Activated T-cell treated with anti-CD3 and anti-CD28 coated beads for 1 hour (primary cell): ENCODE results near the gene EPS8.
"Not testable (repeated sequence)": the region's sequence is repeated elsewhere in the genome, so short reads cannot be mapped to it uniquely, and the experiment has no call there.

ENCODE experiments used
- DNase-seq: peaks from one replicate; pipeline ENCODE4 v3.0.0-alpha.2; 2020; ENCODE audit warnings: low read depth

EPS8 gene

DNA sequence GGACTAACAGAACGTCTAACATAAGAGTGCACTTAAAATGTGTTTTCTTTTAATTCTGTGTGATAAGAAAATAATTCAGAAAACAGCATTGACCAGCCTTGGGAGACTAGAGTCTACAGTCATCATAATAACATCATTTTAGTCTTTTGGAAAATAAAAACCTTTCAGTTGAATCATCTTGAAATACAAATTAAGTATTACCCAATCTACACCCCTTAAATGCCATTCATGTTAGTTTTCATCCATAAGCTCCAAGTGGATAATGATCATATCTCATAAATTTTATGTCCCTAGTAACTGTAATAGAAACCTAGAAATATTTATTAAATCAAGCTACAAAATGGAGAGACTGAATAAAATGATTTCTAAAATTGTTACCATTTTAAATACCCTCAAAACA is 32.4 kb downstream of the EPS8 start:
- DNase-seq = no peak

DNA sequence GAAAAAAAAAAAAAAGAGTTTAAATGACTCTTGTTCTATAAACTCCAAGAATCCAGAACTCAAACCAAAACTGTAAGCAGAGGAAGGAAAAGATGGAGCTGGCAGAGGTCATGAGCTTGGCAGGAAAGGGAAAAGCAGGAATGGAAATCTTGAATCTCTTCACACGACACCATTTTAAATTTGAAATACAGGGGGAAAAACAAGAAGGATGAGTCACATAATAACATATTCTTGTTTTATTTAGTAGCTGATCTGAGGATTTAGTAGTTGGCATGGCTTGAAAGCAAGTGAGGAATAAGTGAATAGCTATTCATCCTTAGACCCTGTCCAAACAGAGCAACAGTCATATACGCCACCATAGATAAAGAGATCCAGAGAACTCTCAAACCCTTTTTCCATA is 35.0 kb downstream of the EPS8 start:
- DNase-seq = no peak

DNA sequence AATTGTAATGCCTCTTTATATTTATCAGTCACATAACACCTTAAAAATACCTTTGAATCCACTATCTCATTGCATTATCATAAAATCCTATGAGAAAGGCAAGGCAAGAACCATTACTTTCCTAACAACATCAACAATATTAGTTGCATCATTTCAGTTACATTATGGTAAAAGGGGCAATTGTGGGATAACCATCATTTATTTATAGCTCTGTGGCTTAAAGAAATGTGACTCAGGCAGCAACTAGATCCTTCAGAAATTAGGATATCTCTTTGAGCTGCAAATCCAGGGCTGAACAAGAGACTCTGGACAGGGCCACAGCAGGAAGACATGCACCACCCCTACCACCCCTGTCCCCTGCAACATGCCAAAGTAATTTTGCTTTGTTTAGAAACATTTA is 36.4 kb downstream of the EPS8 start:
- no peak for DNase-seq

DNA sequence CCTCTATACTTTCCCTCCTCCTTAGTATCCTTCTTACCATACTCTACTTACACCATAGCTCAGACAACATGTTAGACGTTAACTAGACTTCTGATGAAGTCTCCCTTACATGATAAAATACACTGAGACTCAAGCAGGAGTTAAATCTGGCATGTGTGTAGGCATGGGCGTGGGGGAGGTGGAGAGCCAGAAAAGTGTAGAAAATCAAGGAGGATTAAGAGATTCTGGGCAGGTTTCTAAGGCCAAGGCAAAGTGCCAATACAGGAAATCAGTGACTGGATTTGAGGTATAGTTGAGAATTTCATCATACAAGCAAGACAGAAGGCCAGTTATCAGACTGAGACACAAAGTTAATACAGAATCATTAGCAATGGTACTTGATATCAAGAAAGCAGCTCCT is 37.4 kb downstream of the EPS8 start:
- no peak for DNase-seq

DNA sequence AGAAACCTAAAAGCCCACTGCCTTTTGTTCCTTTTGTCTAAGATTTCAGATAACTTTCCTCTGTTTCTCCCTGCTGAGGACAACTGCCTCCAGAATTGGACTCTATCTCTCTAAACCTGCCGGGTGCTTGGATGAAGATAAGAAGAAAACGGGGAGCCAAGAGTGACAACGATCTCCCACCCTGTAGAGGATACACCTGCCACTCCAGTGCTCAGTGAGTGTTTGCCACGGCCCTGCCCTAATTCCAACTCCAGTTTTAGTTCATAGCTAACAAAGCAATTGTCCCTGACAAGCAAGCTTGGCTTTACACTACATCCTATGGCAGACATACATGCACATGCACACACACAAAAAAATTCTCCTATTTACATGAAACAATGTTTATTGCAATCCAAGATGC is 39.3 kb downstream of the EPS8 start:
- DNase-seq = no peak

DNA sequence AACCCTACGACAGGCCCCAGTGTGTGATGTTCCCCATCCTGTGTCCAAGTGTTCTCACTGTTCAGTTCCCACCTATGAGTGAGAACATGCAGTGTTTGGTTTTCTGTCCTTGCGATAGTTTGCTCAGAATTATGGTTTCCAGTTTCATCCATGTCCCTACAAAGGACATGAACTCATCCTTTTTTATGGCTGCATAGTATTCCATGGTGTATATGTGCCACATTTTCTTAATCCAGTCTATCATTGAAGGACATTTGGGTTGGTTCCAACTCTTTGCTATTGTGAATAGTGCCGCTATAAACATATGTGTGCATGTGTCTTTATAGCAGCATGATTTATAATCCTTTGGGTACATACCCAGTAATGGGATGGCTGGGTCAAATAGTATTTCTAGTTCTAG is 47.3 kb downstream of the EPS8 start:
- not testable (repeated sequence) for DNase-seq

DNA sequence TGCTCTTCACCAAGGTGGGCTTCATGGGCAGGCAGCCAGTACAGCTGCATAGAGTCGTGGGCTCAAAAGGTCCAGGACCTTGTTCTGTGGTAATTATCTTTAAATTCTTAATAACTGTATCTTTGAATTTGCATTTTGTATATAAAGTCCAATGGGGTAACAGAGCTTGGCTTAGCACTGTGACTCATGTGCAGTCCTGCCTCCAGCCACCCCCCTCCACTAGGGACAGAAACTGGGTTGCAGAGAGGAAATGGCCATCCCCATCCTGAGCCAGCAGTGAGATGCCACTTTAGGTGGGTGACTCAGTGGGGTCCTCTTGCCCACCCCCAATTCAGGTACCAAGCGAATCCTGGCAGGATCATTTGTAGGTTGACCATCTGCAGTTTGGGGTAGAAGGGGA is 48.1 kb downstream of the EPS8 start:
- DNase-seq = no peak

DNA sequence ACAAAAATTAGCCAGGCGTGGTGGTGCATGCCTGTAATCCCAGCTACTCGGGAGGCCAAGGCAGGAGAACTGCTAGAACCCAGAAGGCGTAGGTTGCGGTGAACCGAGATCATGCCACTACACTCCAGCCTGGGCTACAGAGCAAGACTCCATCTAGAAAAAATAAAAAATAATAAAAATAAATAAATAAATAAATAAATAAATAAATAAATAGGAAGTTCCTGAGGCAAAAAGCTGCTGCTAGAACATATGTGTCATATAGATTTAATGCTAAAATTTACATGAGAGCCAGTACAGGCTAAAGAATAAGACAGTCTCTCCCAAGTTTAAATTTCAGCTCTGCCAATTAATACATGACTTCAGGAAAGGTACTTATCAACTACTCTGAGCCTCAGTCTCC is 48.8 kb downstream of the EPS8 start:
- DNase-seq = not testable (repeated sequence)

DNA sequence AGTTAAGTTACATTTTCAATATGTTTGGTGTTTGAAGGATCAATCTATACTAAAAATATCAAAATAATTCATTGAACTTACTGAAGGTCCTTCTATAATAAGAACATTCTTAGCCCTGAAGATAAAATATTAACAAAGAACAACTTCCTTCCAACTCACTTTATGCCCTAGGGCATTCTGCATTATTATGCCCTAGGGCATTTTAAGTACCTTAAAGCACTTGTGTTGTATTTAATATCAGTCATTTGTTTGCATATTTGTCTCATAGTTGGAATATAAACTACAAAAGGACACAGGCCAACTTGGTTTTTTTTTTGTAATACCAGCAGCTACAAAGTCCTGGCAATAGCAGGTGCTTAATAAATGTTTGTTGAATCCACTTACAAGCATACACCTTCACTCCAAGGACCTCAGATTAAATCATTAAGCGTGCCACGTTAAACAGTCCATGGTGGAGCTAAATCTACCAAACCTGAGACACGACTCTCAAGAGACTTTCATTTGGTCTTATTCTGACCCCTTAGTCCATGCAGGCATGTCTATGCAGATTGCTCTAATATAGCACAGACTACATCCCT is 50.7 kb downstream of the EPS8 start:
- no peak for DNase-seq

DNA sequence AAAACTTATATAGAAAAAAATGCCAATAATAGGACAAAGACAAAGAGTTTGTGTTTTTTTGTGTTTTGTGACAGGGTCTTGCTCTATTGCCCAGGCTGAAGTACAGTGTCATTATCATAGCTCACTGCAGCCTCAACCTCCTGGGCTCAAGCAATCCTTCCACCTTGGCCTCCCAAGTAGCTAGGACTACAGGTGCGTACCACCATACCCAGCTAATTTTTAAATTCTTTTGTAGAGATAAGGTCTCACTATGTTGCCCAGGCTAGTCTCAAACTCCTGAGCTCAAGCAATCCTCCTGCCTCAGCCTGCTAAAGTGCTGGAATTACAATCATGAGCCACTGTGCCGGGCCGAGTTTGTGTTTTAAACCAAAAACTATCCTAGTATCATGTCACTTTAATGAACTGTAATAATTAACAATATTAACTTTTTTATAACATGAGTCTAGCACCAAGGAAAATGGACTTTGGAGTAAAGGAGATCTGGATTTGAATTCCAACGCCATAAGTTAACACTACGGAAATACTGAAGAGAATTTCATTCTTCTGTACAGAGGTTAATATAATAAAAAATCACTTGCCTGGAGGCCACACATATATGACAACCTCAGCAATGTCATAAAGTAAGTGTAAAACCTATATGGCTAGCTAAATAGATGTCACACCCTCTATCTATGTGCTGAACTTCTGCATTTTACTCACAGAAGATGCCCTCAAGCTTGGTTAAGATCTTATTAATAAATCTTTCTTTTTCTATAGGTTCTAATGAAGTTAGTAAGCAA is 53.2 kb downstream of the EPS8 start:
- no peak for DNase-seq

DNA sequence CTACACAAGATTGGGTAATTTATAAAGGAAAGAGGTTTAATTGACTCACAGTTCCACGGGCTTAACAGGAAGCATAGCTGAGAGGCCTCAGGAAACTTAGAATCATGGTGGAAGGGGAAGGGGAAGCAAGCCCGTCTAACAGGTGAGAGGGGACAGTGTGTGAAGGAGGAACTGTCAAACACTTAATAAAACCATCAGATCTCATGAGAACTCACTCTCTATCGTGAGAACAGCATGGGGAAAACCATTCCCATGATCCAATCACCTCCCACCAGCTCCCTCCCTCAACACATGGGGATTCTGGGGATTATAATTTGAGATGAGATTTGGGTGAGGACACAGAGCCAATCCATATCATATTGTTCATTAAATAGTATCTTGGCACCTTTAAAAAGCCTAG is 56.1 kb downstream of the EPS8 start:
- DNase-seq = no peak

DNA sequence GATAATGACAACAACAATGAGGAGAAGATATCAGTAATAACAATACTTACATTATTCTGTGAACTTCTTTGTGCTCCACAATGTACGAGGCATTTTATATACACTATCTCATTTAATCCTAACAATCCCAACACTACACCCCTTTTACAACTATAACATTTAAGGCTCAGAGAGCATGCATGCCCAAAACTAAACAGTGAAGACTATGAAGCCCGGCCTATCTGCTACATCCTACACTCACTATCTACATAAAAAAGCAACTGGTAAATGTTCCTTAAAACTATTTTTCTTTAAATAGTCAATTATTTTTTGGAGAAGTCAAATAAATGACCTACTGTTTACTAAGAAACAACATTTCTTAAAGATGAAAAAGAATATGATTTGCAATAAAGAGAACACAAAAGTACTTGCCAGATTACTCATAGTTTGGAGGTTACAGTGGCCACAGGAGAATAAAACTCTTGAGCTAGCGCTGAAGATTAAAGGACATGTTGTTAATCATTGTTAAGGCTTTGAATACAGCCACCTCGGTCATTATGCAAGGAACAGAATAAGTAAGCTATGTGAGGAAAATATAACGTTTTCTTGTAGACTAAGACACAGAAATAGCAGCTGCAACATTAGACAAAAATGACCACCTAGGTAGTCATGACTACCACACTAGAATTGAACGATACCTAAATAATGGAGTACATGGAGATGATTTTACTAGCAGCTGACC is 56.7 kb downstream of the EPS8 start:
- DNase-seq = no peak

DNA sequence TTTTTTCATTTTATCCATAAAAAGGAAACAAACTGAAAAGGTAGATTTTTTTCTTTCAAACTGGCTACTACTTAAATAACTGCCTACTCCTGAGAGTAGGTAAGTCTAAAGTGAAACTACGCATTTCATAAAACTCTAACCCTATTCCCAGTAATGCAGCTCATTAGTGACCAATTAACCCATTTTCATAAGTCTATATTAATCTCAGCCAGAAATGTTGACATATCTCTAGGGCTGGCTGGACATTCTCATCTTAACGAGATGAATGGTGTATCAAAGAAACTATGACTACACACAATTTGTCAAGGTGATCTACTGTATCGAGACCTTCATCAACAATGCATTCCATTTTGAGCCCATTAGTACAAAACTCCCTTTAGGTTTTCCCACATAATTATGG is 57.2 kb downstream of the EPS8 start:
- DNase-seq = no peak

DNA sequence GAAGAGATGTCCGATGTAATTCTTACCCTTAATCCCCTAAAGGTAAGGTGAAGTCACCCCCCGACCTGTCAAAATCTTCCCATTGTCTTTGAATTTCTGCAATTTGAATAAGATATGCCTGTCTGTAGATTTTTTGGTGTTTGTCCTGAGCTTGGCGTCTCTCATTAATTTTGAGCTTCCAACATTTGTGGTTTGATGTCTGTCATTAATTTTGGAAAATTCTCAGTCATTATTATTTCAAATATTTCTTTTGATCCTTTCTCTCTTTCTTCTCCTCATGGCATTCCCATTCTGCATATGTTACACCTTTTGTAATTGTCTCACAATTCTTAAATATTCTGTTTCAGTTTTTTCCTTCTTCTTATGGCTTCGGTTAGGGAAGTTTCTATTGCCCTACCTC is 60.1 kb downstream of the EPS8 start:
- DNase-seq = no peak

DNA sequence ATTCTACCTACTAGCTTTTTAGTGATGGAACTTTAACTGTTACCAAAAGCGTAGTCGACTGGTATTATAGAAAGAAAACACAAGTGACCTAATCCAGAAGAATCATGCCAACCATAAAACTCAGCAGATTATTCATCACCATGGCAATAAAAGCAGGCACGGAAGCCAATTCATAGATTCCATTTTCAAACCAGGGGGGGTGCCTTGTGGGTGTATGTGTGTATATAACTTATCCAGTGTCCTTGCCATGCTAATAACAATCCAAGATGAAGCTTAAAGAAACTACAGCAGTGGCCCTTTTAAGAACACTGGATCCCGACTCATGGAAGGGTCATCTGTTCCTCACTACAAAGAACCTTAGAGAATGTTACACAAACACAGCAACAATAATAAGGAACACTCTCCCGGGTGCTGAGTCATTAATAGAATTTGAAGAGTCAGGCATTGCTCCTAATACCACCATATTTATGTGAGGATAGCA is 61.0 kb downstream of the EPS8 start:
- no peak for DNase-seq

DNA sequence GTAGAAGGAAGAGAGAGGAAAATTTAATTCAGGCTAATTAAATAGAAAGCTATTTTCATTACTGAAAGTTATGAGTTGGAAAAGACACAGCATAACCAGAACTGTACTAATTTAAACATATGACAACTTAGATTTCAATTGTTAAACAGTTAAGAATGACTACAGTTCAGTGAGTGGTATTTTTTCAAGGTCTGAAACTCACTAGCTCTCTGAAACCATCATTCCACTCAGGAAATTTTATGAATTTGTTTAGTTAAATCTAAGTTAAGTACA is 62.4 kb downstream of the EPS8 start:
- DNase-seq = no peak

DNA sequence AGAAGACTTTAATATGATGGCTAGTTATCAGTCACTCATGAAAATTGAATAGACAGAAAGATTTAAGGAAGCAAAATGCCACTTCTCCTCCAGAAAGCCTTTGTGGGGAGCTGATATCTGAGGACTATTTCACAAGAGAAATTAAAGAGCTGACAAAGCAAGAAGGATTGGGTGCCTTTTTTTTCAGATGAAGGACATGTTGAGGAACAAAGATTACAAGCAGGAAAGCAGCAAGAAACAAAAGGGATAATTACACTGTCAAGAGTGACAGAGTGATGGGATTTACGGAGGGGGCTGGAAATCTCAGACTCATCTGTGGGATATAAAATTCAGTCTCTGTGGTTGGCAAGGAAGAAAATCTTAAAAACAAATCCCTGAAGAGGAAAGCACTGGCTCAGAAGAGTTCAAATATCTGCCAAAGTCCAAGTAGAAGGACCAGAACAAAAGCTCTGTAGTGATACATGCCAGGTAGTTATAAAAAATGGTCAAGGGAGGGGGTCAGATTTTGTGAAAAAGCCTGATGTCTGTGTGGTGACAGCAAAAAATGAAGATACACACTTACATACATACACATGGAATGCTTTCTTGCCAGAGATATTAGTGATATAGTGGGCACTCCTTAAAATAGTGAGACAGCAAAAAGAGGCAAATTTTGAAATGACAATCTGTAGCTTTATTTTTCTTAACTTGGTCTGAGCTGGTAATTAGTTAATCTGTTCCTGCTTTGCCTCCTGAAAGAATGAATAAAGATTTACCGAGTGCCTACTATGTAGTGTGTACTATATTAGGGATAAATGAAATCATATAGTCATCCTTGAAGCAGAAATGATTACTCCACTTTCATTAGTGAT is 62.9 kb downstream of the EPS8 start:
- no peak for DNase-seq

DNA sequence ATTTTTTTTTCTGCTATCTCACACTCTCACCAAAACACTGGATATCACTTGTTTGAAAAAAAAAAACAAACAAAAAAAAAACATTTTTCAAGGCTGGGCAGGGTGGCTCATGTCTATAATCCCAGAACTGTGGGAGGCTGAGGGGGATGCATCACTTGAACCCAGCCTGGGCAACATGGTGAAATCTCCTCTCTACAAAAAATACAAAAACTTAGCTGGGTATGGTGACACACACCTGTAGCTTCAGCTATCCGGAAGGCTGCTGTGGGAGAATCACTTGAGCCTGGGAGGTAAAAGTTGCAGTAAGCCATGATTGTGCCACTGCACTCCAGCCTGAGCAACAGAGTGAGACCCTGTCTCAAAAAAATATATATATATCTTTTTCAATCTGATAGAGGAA is 66.2 kb downstream of the EPS8 start:
- DNase-seq = no peak

DNA sequence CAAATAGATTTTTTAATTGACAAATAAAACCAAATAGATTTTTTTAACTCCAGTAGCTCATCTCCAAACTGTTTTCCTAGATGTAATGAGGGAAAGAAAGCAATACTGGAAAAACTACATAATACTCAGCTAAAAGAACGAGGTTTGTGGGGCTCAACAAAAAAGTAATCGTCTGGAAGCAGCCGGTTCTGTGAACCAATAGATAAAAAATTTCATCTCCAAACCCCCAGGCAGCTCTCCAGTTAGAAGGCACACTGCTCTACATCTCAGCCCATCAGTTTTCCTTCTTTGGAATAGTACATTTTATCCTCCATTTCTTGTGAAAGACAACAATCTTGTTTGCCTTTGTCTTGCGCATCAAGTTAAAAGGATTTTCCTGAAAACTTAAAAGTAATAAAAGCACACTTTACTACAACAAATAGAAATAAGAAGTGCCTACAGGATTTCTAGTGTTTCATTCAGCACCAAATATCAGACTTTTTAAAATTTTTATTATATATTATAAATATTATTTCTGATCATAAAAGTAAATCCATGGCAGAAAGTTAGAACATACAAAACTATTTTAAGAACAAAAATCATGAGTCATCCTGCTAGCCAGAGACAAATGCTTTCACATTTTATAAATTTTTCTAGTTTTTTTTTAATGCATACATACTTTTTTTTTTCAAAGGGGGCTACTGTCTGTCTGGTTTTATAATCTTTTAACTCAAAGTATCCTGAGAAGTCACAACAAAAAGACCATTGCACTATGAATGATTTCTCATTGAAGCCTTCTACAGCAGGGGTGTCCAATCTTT is 67.7 kb downstream of the EPS8 start:
- no peak for DNase-seq

DNA sequence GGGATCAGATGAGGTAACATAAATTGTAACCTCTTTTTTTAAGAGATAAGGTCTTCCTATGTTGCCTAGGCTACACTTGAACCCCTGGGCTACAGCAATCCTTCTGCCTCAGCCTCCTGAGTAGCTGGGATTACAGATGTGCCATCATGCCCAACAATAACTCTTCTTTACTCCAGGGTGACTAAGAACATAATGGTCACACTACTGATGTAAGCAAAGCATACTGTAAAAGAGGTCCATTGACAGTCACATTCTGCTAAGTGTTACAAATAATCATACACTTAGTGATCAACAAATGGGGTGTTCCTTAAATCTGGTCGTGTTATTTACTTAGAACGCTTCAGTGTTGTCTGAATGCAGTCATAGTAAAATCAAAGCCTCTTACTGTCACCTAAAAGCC is 68.9 kb downstream of the EPS8 start:
- DNase-seq = no peak

DNA sequence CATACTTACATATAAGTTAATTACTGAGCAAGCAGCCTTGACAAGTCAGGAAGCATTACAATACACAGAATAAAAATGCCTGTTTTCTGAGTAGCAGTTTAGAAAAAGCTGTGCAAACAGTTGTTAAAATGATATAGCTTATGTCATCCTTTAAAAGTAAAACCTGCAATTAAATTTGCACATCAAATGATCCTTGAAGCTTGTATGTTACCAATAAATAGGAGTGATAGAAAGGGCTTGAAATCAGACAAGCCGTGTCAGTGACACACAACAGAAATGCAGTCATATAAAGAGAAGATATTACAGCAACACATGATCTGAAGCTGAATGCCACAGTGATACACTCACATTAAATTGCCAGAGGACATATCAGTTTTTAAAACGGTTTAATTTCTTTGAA is 70.0 kb downstream of the EPS8 start:
- no peak for DNase-seq
